HFFc6 (cell line): ENCODE data around the gene IL15RA. TPM values are rescaled to one million over a fixed set of nuclear protein-coding genes. Genes with fewer than 3 reads are reported as not detected.

Experiments used
- DNase-seq: peaks from one replicate; pipeline ENCODE4 v3.0.0-alpha.2; 2018
- H3K27ac Mint-ChIP-seq: 2 replicates; pipeline ENCODE4 v1.8.0; 2020; ENCODE audit warnings: mild to moderate bottlenecking, mixed read lengths
- H3K27me3 Mint-ChIP-seq: 2 replicates; pipeline ENCODE4 v1.8.0; 2021; ENCODE audit warnings: mild to moderate bottlenecking, moderate library complexity, mixed read lengths; ENCODE audit not compliant: insufficient read depth
- H3K36me3 Mint-ChIP-seq: 2 replicates; pipeline ENCODE4 v1.8.0; 2021; ENCODE audit warnings: low read depth, mixed read lengths
- H3K4me1 Mint-ChIP-seq: 2 replicates; pipeline ENCODE4 v1.8.0; 2020; ENCODE audit warnings: low read depth, mixed read lengths
- H3K4me3 Mint-ChIP-seq: 2 replicates; pipeline ENCODE4 v1.8.0; 2020; ENCODE audit warnings: mild to moderate bottlenecking, moderate library complexity, mixed read lengths
- H3K9me3 Mint-ChIP-seq: 2 replicates; pipeline ENCODE4 v1.8.0; 2020; ENCODE audit warnings: mild to moderate bottlenecking, mixed read lengths
- CTCF ChIP-seq: fragments of 200-600 bp; sonication (generic); IDR thresholded peaks from 2 replicates; pipeline ENCODE4 v1.5.0; 2021; ENCODE audit warnings: antibody characterized with exemption, mild to moderate bottlenecking
- total RNA-seq, 6 experiments: library from RNA; stranded (reverse); fragmentation: NEBNext Ultra II Directional; extraction: Animal tissue kit (Norgen Biotek cat#: 25700); gene quantifications; 2 replicates in 1 of 6; 3 replicates in 5 of 6; pipeline ENCODE4 v1.2.3, GENCODE V29; 2021

The IL15RA gene
- total RNA-seq, 6 experiments from 2014 or later = 1.5 to 3.2 (median 1.9) TPM

GRCh38 chr10:6020826-6021225 is 43.5 kb upstream of the IL15RA start:
- Mint-ChIP-seq H3K4me3 (no peak overlapping the region), H3K4me1 (peaks cover 13% of the 10 kb centered on the region), H3K27me3 (peaks cover 26% of the 10 kb centered on the region), H3K36me3 (no peaks in the 10 kb centered on the region), H3K9me3 (peaks cover 4% of the 10 kb centered on the region; the same call in 1 of the 2 replicates), H3K27ac (no peak overlapping the region)
- no peak for DNase-seq
- TF ChIP-seq CTCF = no peak

GRCh38 chr10:6019796-6020195 is 42.5 kb upstream of the IL15RA start:
- H3K36me3 Mint-ChIP-seq = no peaks in the 10 kb centered on the region
- no peak overlapping the region for H3K27ac Mint-ChIP-seq
- TF ChIP-seq CTCF = no peak
- peaks cover 13% of the 10 kb centered on the region for H3K4me1 Mint-ChIP-seq
- DNase-seq = no peak
- peaks cover 33% of the 10 kb centered on the region for H3K27me3 Mint-ChIP-seq
- H3K9me3 Mint-ChIP-seq = peaks cover 4% of the 10 kb centered on the region; the same call in 1 of the 2 replicates
- H3K4me3 Mint-ChIP-seq = no peak overlapping the region

- Mint-ChIP-seq H3K9me3 (peaks cover 4% of the 10 kb centered on the region; the same call in 1 of the 2 replicates), H3K36me3 (no peaks in the 10 kb centered on the region), H3K27me3 (peaks cover 33% of the 10 kb centered on the region), H3K27ac (no peak overlapping the region), H3K4me1 (peaks cover 11% of the 10 kb centered on the region), H3K4me3 (no peak overlapping the region)
- DNase-seq = no peak
- no peak for TF ChIP-seq CTCF
Observed at GRCh38 chr10:6019010-6019782, 41.9 kb upstream of the IL15RA start.

- no peak for DNase-seq
- no peak for TF ChIP-seq CTCF
- Mint-ChIP-seq H3K9me3 (peaks cover 4% of the 10 kb centered on the region; the same call in 1 of the 2 replicates), H3K36me3 (no peaks in the 10 kb centered on the region), H3K4me3 (no peak overlapping the region), H3K27ac (no peak overlapping the region), H3K27me3 (peaks cover 28% of the 10 kb centered on the region), H3K4me1 (peaks cover 3% of the 10 kb centered on the region; the same call in 1 of the 2 replicates)
Observed at GRCh38 chr10:6018422-6018821, 41.1 kb upstream of the IL15RA start.

- Mint-ChIP-seq H3K4me1 (no peaks in the 10 kb centered on the region; the same call in 1 of the 2 replicates), H3K4me3 (no peak overlapping the region), H3K9me3 (peaks cover 4% of the 10 kb centered on the region; the same call in 1 of the 2 replicates), H3K27ac (no peak overlapping the region), H3K36me3 (no peaks in the 10 kb centered on the region), H3K27me3 (peaks cover 28% of the 10 kb centered on the region)
- TF ChIP-seq CTCF = no peak
- no peak for DNase-seq
Observed at GRCh38 chr10:6017781-6018354, 40.5 kb upstream of the IL15RA start.
